B cell (primary cell): ENCODE data around the gene CCDC17. TPM values are rescaled to one million over a fixed set of nuclear protein-coding genes. Genes with fewer than 3 reads are reported as not detected.

Source experiments
- ATAC-seq: fragments of 200-7000 bp; cut with Tn5 transposase; one replicate; pipeline ENCODE4 v1.10.0; 2021; ENCODE audit warnings: low read depth, mild to moderate bottlenecking, moderate number of reproducible peaks, moderate library complexity
- CTCF ChIA-PET: fragments of 350-600 bp; sonication (Branson Sonifier 250); formaldehyde crosslinking; loops from one replicate; lab custom pipeline; 2021; ENCODE audit warnings: antibody characterized with exemption, inconsistent platforms; lab: Charles Lee
- POLR2A ChIA-PET: fragments of 350-600 bp; sonication (Branson Sonifier 250); formaldehyde crosslinking; loops from one replicate; lab custom pipeline; 2021; ENCODE audit warnings: antibody characterized with exemption; lab: Charles Lee
- DNase-seq: peaks from one replicate; pipeline ENCODE4 v3.0.0; 2013
- H2AFZ ChIP-seq: 2 replicates; pipeline ENCODE4 v1.6.1; 2012; ENCODE audit warnings: mild to moderate bottlenecking, low read depth, low read length; ENCODE audit not compliant: insufficient read depth, poor library complexity, severe bottlenecking
- H3K27ac ChIP-seq, 2 donors: 1 replicate in 1 of 2; 2 replicates in 1 of 2; pipeline ENCODE4 v1.5.1; 2012 to 2013; ENCODE audit warnings: low read length in 2 of 2, mild to moderate bottlenecking in 2 of 2, moderate library complexity in 1 of 2
- H3K27me3 ChIP-seq, 4 experiments: fragments of 200-600 bp in 1 of 4; sonication (generic) in 1 of 4; replicated peaks in 1 of 4; 1 replicate in 2 of 4; 2 replicates in 2 of 4; pipeline versions ENCODE4 v1.6.1 to v1.7.0; 2013 to 2016; ENCODE audit warnings: low read length in 3 of 4, mild to moderate bottlenecking in 2 of 4, mixed read lengths in 1 of 4, moderate library complexity in 1 of 4; ENCODE audit not compliant: insufficient read depth in 4 of 4, control insufficient read depth in 3 of 4; ENCODE audit errors: control extremely low read depth in 1 of 4
- H3K36me3 ChIP-seq, 2 experiments: replicated peaks in 1 of 2; 1 replicate in 1 of 2; 2 replicates in 1 of 2; pipeline versions ENCODE4 v1.6.1 to v1.7.1; 2013; ENCODE audit warnings: low read length in 1 of 2; ENCODE audit not compliant: insufficient read depth in 2 of 2, control insufficient read depth in 1 of 2; ENCODE audit errors: control extremely low read depth in 1 of 2, extremely low read depth in 1 of 2
- H3K4me1 ChIP-seq, 2 donors: fragments of 200-600 bp in 1 of 2; sonication (generic) in 1 of 2; 1 replicate in 1 of 2; 2 replicates in 1 of 2; pipeline versions ENCODE4 v1.5.1 to v1.6.1; 2013 to 2017; ENCODE audit warnings: low read length in 2 of 2; ENCODE audit not compliant: control insufficient read depth in 2 of 2, insufficient read depth in 2 of 2
- H3K4me2 ChIP-seq: replicated peaks from 2 replicates; pipeline ENCODE3; 2012; ENCODE audit warnings: mild to moderate bottlenecking, low read depth, low read length; ENCODE audit not compliant: poor library complexity, severe bottlenecking
- H3K4me3 ChIP-seq, 5 experiments: fragments of 200-600 bp in 1 of 5; sonication (generic) in 1 of 5; 1 replicate in 3 of 5; 2 replicates in 2 of 5; pipeline versions ENCODE4 v1.5.1 to v1.7.0; 2011 to 2016; ENCODE audit warnings: low read length in 4 of 5, mild to moderate bottlenecking in 4 of 5, low read depth in 2 of 5, control low read depth in 1 of 5, moderate library complexity in 1 of 5; ENCODE audit not compliant: insufficient read depth in 1 of 5; ENCODE audit errors: control extremely low read depth in 1 of 5, extremely low read depth in 1 of 5
- H3K79me2 ChIP-seq: fragments of 200-600 bp; sonication (generic); one replicate; pipeline ENCODE4 v1.6.0; 2016; ENCODE audit warnings: low read length; ENCODE audit not compliant: control insufficient read depth, insufficient read depth
- H3K9ac ChIP-seq: fragments of 200-600 bp; sonication (generic); 2 replicates; pipeline ENCODE4 v1.6.1; 2017; ENCODE audit warnings: mild to moderate bottlenecking, low read length, moderate library complexity
- H3K9me3 ChIP-seq, 3 donors: one replicate each; pipeline versions ENCODE4 v1.6.1 to v1.7.1; 2013; ENCODE audit warnings: low read length in 2 of 3; ENCODE audit not compliant: control insufficient read depth in 2 of 3, insufficient read depth in 1 of 3; ENCODE audit errors: control extremely low read depth in 1 of 3
- H4K20me1 ChIP-seq: 2 replicates; pipeline ENCODE4 v1.6.0; 2012; ENCODE audit warnings: mild to moderate bottlenecking, low read length; ENCODE audit not compliant: insufficient read depth, control insufficient read depth, poor library complexity, severe bottlenecking
- H3K27ac Mint-ChIP-seq: one replicate; pipeline ENCODE4 v1.8.0; 2021; ENCODE audit warnings: mixed read lengths
- H3K27me3 Mint-ChIP-seq: one replicate; pipeline ENCODE4 v1.8.0; 2021; ENCODE audit warnings: mixed read lengths
- H3K4me1 Mint-ChIP-seq: one replicate; pipeline ENCODE4 v1.8.0; 2021; ENCODE audit warnings: mixed read lengths
- H3K4me3 Mint-ChIP-seq: one replicate; pipeline ENCODE4 v1.8.0; 2021; ENCODE audit warnings: mixed read lengths
- H3K9me3 Mint-ChIP-seq: one replicate; pipeline ENCODE4 v1.8.0; 2022; ENCODE audit warnings: mixed read lengths; ENCODE audit not compliant: insufficient read depth
- EZH2 ChIP-seq: IDR thresholded peaks from 2 replicates; pipeline ENCODE4 v1.6.1; 2012; ENCODE audit warnings: borderline replicate concordance, low read depth, mild to moderate bottlenecking, moderate library complexity, low read length; ENCODE audit not compliant: insufficient read depth, poor library complexity, severe bottlenecking
- WGBS: methylation state at CpG from one replicate; pipeline ENCODE4 v1.1.5; 2013; ENCODE audit warnings: missing lambda C conversion rate; ENCODE audit not compliant: insufficient coverage; 5-methylcytosine and 5-hydroxymethylcytosine counted together
- intact Hi-C: fragments of 100-400 bp; cut with micrococcal nuclease; formaldehyde crosslinking; loops from one replicate; pipeline ENCODE4 v1.10.0; 2022
- polyA plus RNA-seq: library from polyadenylated mRNA; depleted of rRNA; stranded (reverse); fragments of >200 nt; gene quantifications from 2 replicates; pipeline ENCODE4 v1.2.3, GENCODE V29; 2012
- total RNA-seq, 2 donors: library from RNA; stranded (reverse); fragments of 120-200 nt in 1 of 2; gene quantifications; 1 replicate in 1 of 2; 2 replicates in 1 of 2; pipeline versions ENCODE4 v1.2.3 to v1.2.4, GENCODE V29; 2013 to 2022
- TF ChIP-seq, protein P1 (sequence below): fragments of 200-600 bp; IDR thresholded peaks from one replicate; pipeline ENCODE4 v1.8.0; 2022; ENCODE audit warnings: antibody characterized with exemption, mild to moderate bottlenecking

Gene CCDC17
- total and polyA plus RNA-seq, 2 donors (not counting 1 experiment from before 2014, with no cell fraction given): 2.9 to 8.2 TPM

DNA sequence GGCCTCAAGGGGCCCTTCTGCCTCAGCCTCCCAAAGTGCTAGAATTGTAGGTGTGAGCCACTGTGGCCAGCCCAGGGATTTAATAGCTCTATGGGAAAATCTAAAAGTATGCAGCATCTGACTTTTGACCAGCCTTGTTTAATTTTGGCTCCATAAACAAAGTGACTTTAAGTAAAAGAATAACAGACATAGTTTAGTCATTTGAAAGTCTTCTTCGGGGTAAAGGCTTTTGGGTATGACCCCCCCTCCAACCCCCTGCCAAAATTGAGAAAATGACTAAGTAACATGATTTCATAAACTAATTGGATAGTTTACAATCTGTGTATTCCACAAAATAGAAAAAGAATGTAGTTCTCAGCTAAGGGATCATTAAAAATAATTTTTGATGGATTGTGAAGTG, 45.5 kb upstream of the CCDC17 start:
- no peak overlapping the region for H3K4me3 ChIP-seq
- peaks cover 100% of the 10 kb centered on the region for H3K79me2 ChIP-seq
- DNase-seq (no peak), ATAC-seq (no peak)
- H3K4me3 Mint-ChIP-seq: no peak overlapping the region
- no peak overlapping the region for H3K27ac Mint-ChIP-seq
- H3K36me3 ChIP-seq: peaks cover 0 to 6% of the 10 kb centered on the region in 2 experiments
- no peak overlapping the region for H3K9ac ChIP-seq
- no peak overlapping the region for H3K27ac ChIP-seq
- WGBS: no CpG with 5 or more reads among the region's 1 CpG
- no peak for TF ChIP-seq EZH2
- TF ChIP-seq, protein P1, sequence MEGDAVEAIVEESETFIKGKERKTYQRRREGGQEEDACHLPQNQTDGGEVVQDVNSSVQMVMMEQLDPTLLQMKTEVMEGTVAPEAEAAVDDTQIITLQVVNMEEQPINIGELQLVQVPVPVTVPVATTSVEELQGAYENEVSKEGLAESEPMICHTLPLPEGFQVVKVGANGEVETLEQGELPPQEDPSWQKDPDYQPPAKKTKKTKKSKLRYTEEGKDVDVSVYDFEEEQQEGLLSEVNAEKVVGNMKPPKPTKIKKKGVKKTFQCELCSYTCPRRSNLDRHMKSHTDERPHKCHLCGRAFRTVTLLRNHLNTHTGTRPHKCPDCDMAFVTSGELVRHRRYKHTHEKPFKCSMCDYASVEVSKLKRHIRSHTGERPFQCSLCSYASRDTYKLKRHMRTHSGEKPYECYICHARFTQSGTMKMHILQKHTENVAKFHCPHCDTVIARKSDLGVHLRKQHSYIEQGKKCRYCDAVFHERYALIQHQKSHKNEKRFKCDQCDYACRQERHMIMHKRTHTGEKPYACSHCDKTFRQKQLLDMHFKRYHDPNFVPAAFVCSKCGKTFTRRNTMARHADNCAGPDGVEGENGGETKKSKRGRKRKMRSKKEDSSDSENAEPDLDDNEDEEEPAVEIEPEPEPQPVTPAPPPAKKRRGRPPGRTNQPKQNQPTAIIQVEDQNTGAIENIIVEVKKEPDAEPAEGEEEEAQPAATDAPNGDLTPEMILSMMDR: no peak
- peaks cover 3 to 4% of the 10 kb centered on the region in 2 donors for H3K4me1 ChIP-seq
- H3K4me1 Mint-ChIP-seq: peaks cover 51% of the 10 kb centered on the region
- no peaks in the 10 kb centered on the region for H3K9me3 Mint-ChIP-seq
- ChIA-PET POLR2A (no interaction called here), CTCF (interaction anchor here (0.7 kb wide), 1 partner anchor 99 kb away, joined by 3 read pairs; no protein-coding TSS in a partner anchor)
- no peak overlapping the region for H2AFZ ChIP-seq
- H3K9me3 ChIP-seq: no peaks in the 10 kb centered on the region
- H4K20me1 ChIP-seq: peaks cover 94% of the 10 kb centered on the region
- intact Hi-C loops: no loop called here
- no peaks in the 10 kb centered on the region for H3K27me3 ChIP-seq
- H3K4me2 ChIP-seq: no peak overlapping the region
- H3K27me3 Mint-ChIP-seq: no peaks in the 10 kb centered on the region

DNA sequence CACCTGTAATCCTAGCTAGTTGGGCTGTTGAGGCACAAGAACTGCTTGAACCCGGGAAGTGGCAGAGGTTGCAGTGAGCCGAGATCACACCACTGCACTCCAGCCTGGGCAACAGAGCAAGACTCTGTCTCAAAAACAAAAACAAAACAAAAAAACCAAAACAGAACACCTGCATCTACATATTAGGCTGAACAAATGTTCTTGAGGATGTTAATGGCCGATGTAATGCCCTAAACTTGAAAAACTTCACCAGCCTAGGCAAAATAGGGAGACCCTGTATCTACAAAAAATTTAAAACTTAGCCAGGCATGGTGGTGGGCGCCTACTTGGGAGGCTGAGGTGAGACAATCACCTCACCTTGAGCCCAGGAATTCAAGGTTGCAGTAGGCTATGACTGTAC, 44.7 kb upstream of the CCDC17 start:
- peaks cover 48% of the 10 kb centered on the region for H3K4me1 Mint-ChIP-seq
- intact Hi-C loops: no loop called here
- POLR2A ChIA-PET: no interaction called here

More for the DNA sequence above, 44.7 kb upstream of the CCDC17 start:
- H3K27ac ChIP-seq: no peak overlapping the region
- no peak overlapping the region for H3K4me3 ChIP-seq
- no peaks in the 10 kb centered on the region for H3K27me3 ChIP-seq
- H2AFZ ChIP-seq: no peak overlapping the region
- Mint-ChIP-seq H3K4me3 (no peak overlapping the region), H3K9me3 (no peaks in the 10 kb centered on the region), H3K27ac (no peak overlapping the region), H3K27me3 (no peaks in the 10 kb centered on the region)
- H3K36me3 ChIP-seq: peaks cover 0 to 6% of the 10 kb centered on the region in 2 experiments
- no peaks in the 10 kb centered on the region for H3K9me3 ChIP-seq
- no peak for TF ChIP-seq EZH2
- TF ChIP-seq, protein P1: no peak
- no peak overlapping the region for H3K4me2 ChIP-seq
- CTCF ChIA-PET: interaction anchor here (0.7 kb wide), 1 partner anchor 99 kb away, joined by 3 read pairs; no protein-coding TSS in a partner anchor
- peaks cover 93% of the 10 kb centered on the region for H4K20me1 ChIP-seq
- ATAC-seq (no peak), DNase-seq (no peak)
- WGBS: 86% methylated on average over 3 of the region's 4 CpGs
- no peak overlapping the region for H3K9ac ChIP-seq
- H3K79me2 ChIP-seq: peaks cover 99% of the 10 kb centered on the region
- peaks cover 3 to 4% of the 10 kb centered on the region in 2 donors for H3K4me1 ChIP-seq
